GM21367 (cell line): ENCODE measurements around the gene PFN4.
"Not testable (repeated sequence)": the region's sequence is repeated elsewhere in the genome, so short reads cannot be mapped to it uniquely, and the experiment has no call there.

Experiments
- ATAC-seq: cut with Tn5 transposase; IDR thresholded peaks from one replicate; pipeline ENCODE4 v1.9.1; 2021; ENCODE audit not compliant: unreplicated experiment

PFN4 gene

GRCh38 chr2:24123195-24123921, at the start of gene PFN4, which contains the start of gene FAM228B:
PFN4 (minus strand) TSS chr2:24123334; CDS start chr2:24122535, 799 bp downstream.
FAM228B (plus strand) TSS chr2:24123469; CDS start chr2:24124362, 893 bp downstream.
- peak; percentile 76 for ATAC-seq

GRCh38 chr2:24169023-24169422, 45.9 kb upstream of the PFN4 start:
- ATAC-seq, result no peak

GRCh38 chr2:24164416-24164973, 41.4 kb upstream of the PFN4 start:
- ATAC-seq, result no peak

GRCh38 chr2:24163601-24164000, 40.5 kb upstream of the PFN4 start:
- ATAC-seq, result no peak

- no peak for ATAC-seq
Observed at GRCh38 chr2:24163186-24163585, 40.1 kb upstream of the PFN4 start.

- ATAC-seq, result no peak
Observed at GRCh38 chr2:24162494-24162893, 39.4 kb upstream of the PFN4 start.

- no peak for ATAC-seq
Observed at GRCh38 chr2:24160761-24161160, 37.6 kb upstream of the PFN4 start.

- ATAC-seq, result no peak
Observed at GRCh38 chr2:24159708-24160107, 36.6 kb upstream of the PFN4 start.

GRCh38 chr2:24158131-24158530, 35.0 kb upstream of the PFN4 start:
- ATAC-seq, result no peak

GRCh38 chr2:24153478-24153877, 30.3 kb upstream of the PFN4 start:
- no peak for ATAC-seq

GRCh38 chr2:24152413-24153197, 29.5 kb upstream of the PFN4 start:
- ATAC-seq, result no peak

GRCh38 chr2:24147364-24147763, 24.2 kb upstream of the PFN4 start:
- no peak for ATAC-seq

- ATAC-seq, result not testable (repeated sequence)
Observed at GRCh38 chr2:24140305-24140704, 17.2 kb upstream of the PFN4 start.

GRCh38 chr2:24132543-24132942, 9.4 kb upstream of the PFN4 start:
- no peak for ATAC-seq

GRCh38 chr2:24125956-24126355, 2.8 kb upstream of the PFN4 start:
- ATAC-seq, result no peak

GRCh38 chr2:24123922-24124580, 917 bp upstream of the PFN4 start:
- peak; percentile 5 for ATAC-seq

GRCh38 chr2:24122366-24123194, 554 bp downstream of the PFN4 start:
- ATAC-seq, result no peak

- ATAC-seq, result no peak
Observed at GRCh38 chr2:24121469-24121868, 1.7 kb downstream of the PFN4 start.

- ATAC-seq, result no peak
Observed at GRCh38 chr2:24121066-24121465, 2.1 kb downstream of the PFN4 start.

- no peak for ATAC-seq
Observed at GRCh38 chr2:24117902-24118301, 5.2 kb downstream of the PFN4 start.

- ATAC-seq, result no peak
Observed at GRCh38 chr2:24115057-24115456, 8.1 kb downstream of the PFN4 start.
